Peyer's patch (tissue), 4 donors: Measurements from ENCODE around the gene TNFSF12.

ENCODE experiments used
- POLR2A ChIP-seq, 2 donors: fragments of 450-650 bp; IDR thresholded peaks; one replicate each; pipeline ENCODE4 v1.5.1; 2017; ENCODE audit warnings: antibody characterized with exemption in 2 of 2, mild to moderate bottlenecking in 2 of 2, moderate library complexity in 2 of 2
- TF ChIP-seq, protein P1 (sequence below), 6 experiments: fragments of 450-650 bp in 4 of 6; fragments of 200-600 bp in 2 of 6; sonication (generic) in 1 of 6; IDR thresholded peaks; one replicate each; pipeline ENCODE4 v1.5.1; 2017 to 2019; ENCODE audit warnings: antibody characterized with exemption in 6 of 6, mild to moderate bottlenecking in 3 of 6, moderate library complexity in 1 of 6

DNA sequence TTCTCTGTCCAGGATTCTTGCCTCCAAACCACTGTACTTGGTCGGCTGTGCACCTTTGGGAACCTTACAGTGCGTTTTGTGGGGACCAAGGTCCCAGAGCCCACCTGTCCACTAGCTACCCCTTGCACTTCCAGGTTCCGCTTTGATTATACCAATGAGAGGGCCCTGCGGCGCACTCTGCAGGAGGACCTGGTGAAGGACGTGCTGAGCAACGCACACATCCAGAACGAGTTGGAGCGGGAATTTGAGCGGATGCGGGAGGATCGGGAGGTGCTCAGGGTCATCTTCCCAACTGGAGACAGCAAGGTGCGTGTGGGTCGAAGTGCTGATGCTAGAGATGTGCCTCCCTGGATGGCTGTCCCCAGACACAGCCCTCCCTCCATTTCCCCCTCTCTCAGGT, 45.9 kb upstream of the TNFSF12 start:
- TF ChIP-seq, protein P1, sequence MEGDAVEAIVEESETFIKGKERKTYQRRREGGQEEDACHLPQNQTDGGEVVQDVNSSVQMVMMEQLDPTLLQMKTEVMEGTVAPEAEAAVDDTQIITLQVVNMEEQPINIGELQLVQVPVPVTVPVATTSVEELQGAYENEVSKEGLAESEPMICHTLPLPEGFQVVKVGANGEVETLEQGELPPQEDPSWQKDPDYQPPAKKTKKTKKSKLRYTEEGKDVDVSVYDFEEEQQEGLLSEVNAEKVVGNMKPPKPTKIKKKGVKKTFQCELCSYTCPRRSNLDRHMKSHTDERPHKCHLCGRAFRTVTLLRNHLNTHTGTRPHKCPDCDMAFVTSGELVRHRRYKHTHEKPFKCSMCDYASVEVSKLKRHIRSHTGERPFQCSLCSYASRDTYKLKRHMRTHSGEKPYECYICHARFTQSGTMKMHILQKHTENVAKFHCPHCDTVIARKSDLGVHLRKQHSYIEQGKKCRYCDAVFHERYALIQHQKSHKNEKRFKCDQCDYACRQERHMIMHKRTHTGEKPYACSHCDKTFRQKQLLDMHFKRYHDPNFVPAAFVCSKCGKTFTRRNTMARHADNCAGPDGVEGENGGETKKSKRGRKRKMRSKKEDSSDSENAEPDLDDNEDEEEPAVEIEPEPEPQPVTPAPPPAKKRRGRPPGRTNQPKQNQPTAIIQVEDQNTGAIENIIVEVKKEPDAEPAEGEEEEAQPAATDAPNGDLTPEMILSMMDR (IDR thresholded peaks at IDR 0.05) = peak in 3 of 6 experiments; percentile 31 to 37 (median 33)
- TF ChIP-seq POLR2A (IDR thresholded peaks at IDR 0.05) = no peak
